ENCODE data around the gene WNT7A.

WNT7A gene

DNA sequence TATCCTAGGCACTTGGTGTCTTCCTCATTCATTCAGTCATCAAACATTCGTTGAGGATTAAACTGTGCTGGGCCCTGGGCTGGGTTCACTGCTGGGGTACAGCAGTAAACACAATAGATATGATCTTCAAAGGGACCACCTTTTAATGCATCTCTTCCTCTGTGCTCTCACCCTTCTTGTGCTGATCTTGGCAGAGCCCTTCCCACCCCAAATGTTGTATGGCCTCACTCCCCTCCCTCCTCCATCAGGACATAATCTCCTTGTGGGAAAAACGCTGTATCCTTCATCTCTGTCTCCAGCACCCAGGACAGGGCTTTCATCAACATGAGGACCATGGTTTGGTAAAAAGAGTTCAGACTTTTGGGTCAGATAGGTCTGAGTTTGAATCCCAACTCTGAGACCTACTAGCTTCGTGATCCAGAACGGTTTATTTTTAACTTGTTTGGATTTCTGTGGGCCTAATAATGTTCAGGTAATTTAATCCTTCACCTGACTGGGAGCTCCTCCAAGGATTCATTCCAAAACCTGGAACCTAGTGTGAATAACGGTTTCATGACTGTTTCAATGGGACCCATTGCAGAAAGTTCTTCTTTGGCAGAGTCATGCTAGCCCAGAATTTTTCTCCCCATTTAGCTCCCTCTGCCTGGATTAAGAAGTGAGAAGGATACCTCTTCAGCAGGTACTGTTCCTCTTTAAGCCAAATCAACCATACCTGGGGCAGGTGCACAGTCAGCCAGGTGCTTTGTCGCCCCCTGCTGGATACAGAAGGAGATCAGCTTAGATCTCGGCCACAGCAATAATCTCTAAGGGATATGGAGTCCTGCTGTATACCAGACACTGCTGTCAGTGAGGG is 5.2 kb upstream of the WNT7A start:
- peak; percentile 74 for DNase-seq

- DNase-seq, result no peak
These were observed 3.8 kb upstream of the WNT7A start for GRCh38 chr3:13883681-13884080.

DNA sequence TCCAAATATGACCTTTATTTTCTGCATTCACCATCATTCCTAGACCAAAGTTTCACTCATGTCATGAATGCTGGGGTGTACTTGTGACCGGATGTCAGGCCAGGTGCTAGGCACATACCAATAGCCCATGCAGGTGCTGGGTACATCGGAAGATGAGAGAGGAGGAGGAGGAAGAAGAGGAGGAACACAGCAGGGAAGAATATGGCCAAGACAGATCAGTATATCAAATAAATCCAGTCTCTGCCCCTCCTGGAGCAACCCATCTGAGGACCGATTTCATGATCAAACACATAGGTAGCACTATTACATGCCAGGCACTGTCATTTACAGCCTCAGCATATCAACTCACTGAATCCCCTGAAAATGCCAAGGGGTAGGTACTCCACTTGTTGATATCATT is 3.0 kb upstream of the WNT7A start:
- DNase-seq, result no peak

DNA sequence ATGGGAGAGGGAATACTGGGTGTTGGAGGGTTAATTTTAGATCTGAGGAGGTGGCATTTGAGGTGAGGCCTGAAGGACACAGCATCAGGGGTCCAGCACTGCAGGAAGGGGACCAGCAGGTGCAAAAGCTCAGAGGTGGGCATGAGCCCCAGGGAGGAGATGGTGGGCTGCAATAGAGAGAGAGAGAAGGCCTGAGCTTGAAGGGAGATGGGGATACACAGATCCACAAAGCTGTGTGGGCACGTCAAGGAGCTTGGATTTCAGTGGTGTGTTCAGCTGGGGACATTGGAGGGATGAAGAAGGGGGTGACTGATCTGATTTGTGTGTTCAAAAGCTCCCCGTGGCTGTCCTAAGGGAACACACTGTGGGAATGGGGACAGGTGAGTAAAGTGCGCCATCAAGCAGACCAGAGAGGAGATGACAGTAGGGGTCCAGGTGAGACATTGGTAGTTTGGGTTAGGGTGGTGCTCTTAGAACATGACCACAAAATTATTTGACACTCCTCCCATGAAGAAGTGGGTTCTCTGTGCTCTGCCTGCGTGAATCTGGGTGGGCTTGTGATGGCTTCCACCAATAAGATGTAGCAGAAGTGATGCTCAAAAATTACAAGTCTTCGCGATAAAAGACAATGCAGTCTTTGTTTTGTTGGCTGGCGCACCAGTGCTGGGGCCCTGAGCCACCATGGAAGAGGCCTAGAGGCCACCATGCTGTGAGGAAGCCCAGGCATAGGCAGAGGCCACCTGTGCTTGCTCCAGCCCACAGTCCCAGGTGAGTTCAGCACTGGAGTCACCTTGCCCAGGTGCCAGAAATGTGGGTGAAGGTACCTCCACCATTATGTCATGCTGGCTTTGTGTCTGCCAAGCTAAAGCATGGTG is 1.9 kb upstream of the WNT7A start:
- DNase-seq, result no peak

DNA sequence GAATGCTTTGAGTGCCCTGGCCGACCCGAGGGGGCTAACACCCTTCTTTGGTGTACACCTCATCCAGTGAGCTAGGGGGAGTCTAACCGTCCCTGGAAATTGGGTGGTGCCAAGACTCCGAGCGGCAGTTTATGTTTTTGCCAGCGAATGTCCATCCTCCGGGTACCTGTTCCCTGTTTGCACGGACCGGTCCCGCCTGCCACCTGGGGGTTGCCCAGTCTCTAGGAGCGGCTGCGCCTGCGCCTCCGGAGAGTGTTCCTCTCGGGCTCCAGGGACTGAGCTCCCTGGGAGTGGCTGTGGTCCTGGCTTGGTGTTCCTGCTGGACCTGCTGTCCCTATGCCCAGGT is 913 bp upstream of the WNT7A start:
- no peak for DNase-seq

GRCh38 chr3:13879102-13879945 is 547 bp downstream of the WNT7A start:
- no peak for DNase-seq

- DNase-seq, result no peak
These were observed 1.4 kb downstream of the WNT7A start for GRCh38 chr3:13878281-13879101.

DNA sequence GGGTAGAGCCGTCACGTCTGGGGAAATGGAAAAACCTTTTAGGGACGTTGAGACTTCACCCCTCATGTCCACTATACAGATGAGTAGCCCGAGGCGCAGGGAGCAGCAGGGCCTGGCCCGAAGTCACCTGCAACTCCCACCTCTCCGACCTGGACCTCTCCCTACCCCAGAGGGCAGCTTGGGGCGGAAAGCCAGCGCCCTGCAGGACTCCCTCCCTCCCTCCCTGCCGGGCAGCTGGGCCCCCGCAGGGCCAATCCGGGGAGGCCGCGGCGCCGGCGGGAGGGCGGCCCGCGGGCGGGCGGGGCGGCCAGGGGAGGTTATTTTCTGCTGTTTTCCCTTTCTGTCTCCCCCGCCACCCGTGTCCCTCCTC is 2.0 kb downstream of the WNT7A start:
- no peak for DNase-seq

GRCh38 chr3:13876451-13877100 is 3.3 kb downstream of the WNT7A start:
- no peak for DNase-seq

- DNase-seq, result no peak
These were observed 5.0 kb downstream of the WNT7A start for GRCh38 chr3:13874891-13875290.

DNA sequence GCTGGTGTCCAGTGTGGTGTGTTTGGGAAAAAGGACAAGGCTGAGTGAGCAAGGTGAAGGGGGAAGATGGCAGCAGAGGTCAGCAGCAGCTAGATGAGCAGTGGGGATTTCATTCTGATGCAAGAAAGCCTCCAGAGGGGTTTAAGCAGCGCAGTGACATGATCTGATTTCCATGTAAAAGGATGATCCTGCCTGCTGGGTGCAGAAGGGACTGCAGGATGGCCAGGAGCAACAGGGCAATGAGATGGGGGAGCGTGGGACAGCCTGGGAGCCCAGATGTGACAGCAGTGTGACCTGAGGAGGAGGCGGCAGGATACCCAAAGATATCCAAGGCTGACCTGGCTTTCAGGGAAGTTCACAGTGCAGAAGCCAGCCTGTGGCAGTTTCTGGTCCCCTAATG is 6.1 kb downstream of the WNT7A start:
- DNase-seq, result no peak

GRCh38 chr3:13872451-13872850 is 7.4 kb downstream of the WNT7A start:
- no peak for DNase-seq

GRCh38 chr3:13871791-13872190 is 8.1 kb downstream of the WNT7A start:
- no peak for DNase-seq

- DNase-seq, result no peak
These were observed 9.0 kb downstream of the WNT7A start for GRCh38 chr3:13870902-13871301.

DNA sequence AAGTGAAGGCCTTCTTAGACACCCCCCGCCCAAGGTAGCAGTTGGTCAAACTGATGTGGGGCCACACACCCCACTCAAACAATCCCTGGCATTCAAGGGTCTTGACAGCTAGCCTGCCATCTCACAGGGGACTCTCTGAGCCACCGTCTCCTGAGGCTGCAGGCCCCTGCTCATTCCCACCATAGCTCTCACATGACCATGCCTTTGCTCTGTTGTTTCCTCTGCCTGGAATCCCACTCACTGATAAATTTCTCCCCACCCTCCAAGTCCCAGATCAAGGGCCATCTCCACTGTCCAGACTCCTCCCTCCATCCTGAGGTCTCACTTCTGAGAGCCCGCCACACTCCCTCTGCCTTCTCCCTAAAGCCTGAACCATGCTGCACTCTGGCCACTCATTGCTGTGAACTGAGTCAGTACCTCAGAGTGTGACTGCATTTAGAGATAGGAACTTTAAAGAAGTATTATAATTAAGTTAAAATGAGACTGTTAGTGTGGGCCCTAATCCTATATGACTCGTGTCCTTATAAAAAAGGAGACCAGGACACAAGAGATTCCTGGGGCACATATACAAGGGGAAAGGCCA is 10.0 kb downstream of the WNT7A start:
- no peak for DNase-seq

GRCh38 chr3:13868844-13869724 is 10.8 kb downstream of the WNT7A start:
- no peak for DNase-seq

DNA sequence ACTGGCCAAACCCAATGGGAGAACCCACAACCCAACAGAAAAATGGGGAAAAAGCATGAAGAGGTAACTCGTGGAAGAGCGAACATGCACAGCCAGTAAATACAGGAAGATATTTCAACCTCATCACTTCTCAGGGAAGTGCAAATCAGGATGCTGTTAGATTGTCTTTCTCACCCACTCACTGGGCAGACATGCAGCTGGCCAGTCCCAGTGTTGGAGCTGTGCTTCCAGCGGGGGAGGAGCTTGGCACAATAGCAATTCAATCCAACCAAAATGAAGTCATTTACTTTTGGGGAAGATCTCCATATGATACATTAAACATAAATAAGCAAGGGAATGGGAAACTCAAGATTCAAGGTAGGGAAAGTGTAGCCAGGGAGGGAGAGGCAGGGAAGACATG is 12.1 kb downstream of the WNT7A start:
- no peak for DNase-seq

- DNase-seq, result peak; percentile 30
These were observed 13.6 kb downstream of the WNT7A start for GRCh38 chr3:13866041-13866965.

GRCh38 chr3:13865581-13865980 is 14.3 kb downstream of the WNT7A start:
- DNase-seq, result no peak

Measured in activated CD4-positive, alpha-beta T cell treated with anti-CD3 and anti-CD28 coated beads, Interleukin-2, Interleukin-6, amounts not matched to agents 100 ng/mL and 50 ng/mL, durations not matched to agents 16 hours and 8 hours (primary cell).